IPS-15b (cell line): ENCODE measurements around the gene AHCYL1.
"Not testable (repeated sequence)": the region's sequence is repeated elsewhere in the genome, so short reads cannot be mapped to it uniquely, and the experiment has no call there.

Source experiments
- H3K27me3 ChIP-seq: one replicate; pipeline ENCODE4 v1.6.1; 2013; ENCODE audit warnings: low read length; ENCODE audit not compliant: control insufficient read depth, insufficient read depth
- H3K36me3 ChIP-seq: one replicate; pipeline ENCODE4 v1.6.1; 2013; ENCODE audit warnings: low read length; ENCODE audit not compliant: control insufficient read depth, insufficient read depth
- H3K4me1 ChIP-seq: one replicate; pipeline ENCODE4 v1.6.1; 2013; ENCODE audit warnings: mild to moderate bottlenecking, low read length; ENCODE audit not compliant: control insufficient read depth, insufficient read depth
- H3K4me3 ChIP-seq: one replicate; pipeline ENCODE4 v1.5.1; 2013; ENCODE audit warnings: low read depth, low read length
- H3K9ac ChIP-seq: one replicate; pipeline ENCODE4 v1.6.1; 2013; ENCODE audit warnings: low read depth, mild to moderate bottlenecking, low read length
- H3K9me3 ChIP-seq: one replicate; pipeline ENCODE4 v1.6.1; 2013; ENCODE audit warnings: mild to moderate bottlenecking, low read length; ENCODE audit not compliant: control insufficient read depth, insufficient read depth

Gene AHCYL1

DNA sequence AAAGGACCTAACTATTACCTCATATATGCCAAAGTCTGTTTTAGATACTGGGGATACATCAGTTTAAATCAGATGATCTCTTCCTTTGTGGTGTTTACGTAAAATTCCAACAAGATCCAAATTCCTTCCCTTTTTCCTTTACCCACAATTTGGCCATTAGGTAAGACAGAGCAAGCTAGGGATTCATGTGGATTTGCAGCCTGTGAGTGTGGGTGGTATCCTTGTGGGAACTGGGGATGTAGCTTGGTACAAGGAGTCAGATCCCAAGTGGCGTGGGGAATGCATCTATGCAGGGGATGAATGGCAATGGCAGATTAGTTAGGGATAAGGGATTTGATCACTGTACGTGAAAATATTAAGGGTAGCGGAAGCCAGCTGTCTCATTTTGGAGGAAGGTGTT, 40.0 kb downstream of the AHCYL1 start:
- Histone ChIP-seq H3K36me3 (peaks cover 13% of the 10 kb centered on the region), H3K4me1 (no peaks in the 10 kb centered on the region), H3K27me3 (no peaks in the 10 kb centered on the region), H3K9ac (no peak overlapping the region), H3K4me3 (no peak overlapping the region), H3K9me3 (no peaks in the 10 kb centered on the region)

DNA sequence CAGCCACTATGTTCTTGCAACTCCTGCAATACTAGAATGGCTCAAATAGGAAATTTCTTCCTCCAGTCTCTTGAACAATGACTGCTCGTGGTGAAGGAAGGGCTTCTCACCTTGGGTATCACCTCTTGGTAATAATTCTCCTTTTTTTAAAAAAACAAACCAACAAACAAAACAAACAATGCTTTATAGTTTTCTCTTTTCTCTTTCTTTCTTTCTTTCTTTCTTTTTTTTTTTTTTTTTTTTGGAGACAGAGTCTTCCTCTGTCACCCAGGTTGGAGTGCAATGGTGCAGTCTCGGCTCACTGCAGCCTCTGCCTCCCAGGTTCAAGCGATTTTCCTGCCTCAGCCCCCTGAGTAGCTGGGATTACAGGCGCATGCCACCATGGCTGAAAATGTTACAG, 46.1 kb downstream of the AHCYL1 start:
- H3K4me1 ChIP-seq, H3K9ac ChIP-seq, H3K4me3 ChIP-seq, H3K36me3 ChIP-seq, H3K9me3 ChIP-seq, H3K27me3 ChIP-seq: not testable (repeated sequence)

DNA sequence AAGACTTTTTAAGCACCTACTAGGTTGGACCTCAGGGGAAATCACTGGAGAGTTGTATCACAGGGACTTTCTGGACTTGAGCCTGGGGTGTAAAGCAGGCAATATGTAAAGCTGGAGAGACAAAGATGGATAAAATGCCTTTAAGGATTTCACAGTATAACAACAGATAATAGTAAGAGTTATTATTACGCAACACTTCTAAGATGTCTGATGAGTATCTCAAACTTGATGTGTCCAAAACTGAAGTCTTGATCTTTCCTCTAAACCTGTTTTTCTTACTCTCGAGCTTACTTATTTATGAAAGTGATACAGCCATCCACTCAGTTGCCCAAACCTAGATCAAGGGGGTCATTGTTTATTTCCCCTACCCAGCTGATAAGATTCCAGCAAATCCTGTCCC, 47.8 kb downstream of the AHCYL1 start:
- H3K36me3 ChIP-seq, result no peaks in the 10 kb centered on the region
- H3K4me3 ChIP-seq, result no peak overlapping the region
- H3K4me1 ChIP-seq, result peaks cover 8% of the 10 kb centered on the region

DNA sequence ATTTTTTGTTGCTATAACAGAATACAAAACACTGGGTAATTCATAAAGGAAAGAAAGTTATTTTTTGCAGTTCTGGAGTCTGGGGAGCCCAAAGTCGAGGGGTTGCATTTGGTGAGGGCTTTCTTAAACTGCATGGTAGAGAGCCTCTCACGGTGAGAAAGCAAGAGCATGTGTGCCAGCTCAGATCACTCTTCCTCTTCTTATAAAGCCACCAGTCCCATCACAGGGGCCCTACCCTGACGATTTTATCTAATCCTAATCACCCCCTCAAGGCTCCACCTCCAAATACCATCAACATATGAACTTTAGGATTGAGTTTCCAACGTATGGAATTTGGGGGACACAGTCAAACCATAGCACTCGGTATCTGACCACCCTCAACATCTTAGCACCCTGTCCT, 48.9 kb downstream of the AHCYL1 start:
- Histone ChIP-seq H3K36me3 (peaks cover 4% of the 10 kb centered on the region), H3K4me1 (peaks cover 8% of the 10 kb centered on the region), H3K27me3 (no peaks in the 10 kb centered on the region), H3K9me3 (no peaks in the 10 kb centered on the region), H3K9ac (no peak overlapping the region), H3K4me3 (no peak overlapping the region)

More for the DNA sequence above, 47.8 kb downstream of the AHCYL1 start:
- H3K9ac ChIP-seq, result no peak overlapping the region
- no peaks in the 10 kb centered on the region for H3K9me3 ChIP-seq
- H3K27me3 ChIP-seq, result no peaks in the 10 kb centered on the region

DNA sequence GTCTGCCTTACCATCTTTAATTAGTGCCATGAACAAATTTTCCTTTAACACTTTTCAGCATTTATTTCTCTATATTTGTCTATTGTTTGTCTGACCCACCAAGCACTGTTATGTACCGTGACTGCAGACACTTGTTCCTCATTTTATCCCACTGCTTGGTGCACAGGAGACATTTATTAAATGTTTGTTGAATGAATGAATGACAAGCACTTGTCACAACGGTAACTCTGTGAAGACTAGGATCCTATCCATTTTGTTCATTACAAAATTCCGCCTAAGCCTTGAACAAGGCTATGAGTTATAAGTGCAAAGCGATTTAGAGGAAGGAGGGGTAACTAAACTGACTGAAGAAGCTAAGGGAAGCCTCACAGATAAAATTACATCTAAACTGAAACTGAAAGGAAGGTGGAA, 49.5 kb downstream of the AHCYL1 start:
- H3K9me3 ChIP-seq, result no peaks in the 10 kb centered on the region
- no peak overlapping the region for H3K9ac ChIP-seq
- peaks cover 9% of the 10 kb centered on the region for H3K36me3 ChIP-seq
- no peaks in the 10 kb centered on the region for H3K27me3 ChIP-seq
- H3K4me1 ChIP-seq, result peaks cover 8% of the 10 kb centered on the region
- peak overlapping the region; percentile 91 for H3K4me3 ChIP-seq

DNA sequence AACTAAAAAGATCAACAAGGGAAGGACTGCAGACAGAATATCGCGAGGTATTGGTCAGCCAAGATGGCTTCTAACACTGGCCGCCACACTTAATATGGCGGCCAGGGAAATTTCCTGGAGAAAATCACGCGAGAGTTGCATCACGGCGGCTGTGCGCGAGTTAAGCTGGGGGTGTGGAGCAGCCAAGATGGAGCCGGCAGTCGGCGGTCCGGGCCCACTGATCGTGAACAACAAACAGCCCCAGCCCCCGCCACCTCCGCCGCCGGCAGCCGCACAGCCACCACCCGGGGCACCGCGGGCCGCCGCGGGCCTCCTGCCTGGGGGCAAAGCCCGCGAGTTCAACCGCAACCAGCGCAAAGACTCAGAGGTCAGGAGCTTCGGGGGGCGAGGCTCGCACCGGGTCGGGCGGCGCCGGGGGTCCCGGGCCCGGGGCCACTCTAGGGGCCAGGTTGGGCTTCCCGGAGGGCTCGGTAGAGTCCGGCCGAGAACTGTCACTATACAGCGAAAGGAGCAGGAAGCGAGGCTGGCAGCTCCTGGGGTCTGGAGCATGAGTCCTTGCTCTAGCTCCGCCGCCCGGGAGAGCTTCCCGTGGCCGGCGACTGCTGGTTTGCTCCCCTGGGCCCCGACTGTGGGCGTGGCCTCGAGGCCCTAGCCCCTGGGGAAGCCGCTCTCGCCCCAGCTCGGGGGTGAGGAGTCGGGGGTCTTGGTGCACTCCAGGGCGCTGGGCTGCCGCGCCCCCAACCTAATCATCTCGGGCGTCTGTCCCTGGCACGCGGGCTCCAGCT, 50.1 kb downstream of the AHCYL1 start, which contains the start of gene STRIP1:
TSS of gene STRIP1 (plus strand) at position 174 of the 785 bp plus-strand sequence. CDS start at position 188, 14 bp downstream.
- Histone ChIP-seq H3K4me3 (peak within 1 kb of the TSS; percentile 91), H3K9me3 (no peaks in the 10 kb centered on the region), H3K4me1 (peaks cover 8% of the 10 kb centered on the region), H3K9ac (peak within 1 kb of the TSS; percentile 75), H3K36me3 (peaks cover 15% of the 10 kb centered on the region), H3K27me3 (no peaks in the 10 kb centered on the region)

DNA sequence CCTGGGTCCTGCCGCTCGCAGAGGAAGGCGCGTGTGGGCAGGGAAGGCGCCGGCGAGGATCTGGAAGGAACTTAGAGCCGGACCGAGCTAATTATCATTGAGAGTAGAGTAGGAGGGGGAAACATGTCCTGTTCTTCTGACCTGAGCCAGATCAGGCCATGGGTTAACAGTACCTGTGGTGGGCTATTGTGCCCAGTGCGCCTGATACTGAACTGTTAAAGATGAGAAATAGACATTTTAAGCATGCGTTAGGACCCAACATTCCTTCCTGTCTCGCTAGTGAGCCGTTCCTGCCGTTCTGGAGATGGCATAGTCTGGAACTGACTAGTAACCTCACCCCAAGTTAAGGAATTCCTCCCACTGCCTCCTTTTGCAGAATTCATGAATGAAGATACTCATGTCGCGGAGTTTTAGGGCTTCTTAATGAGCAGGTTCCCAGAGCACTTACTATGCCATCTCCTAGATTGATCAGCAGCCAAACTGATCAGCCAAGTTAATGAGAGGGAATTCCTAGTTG, 50.7 kb downstream of the AHCYL1 start:
- H3K27me3 ChIP-seq, result no peaks in the 10 kb centered on the region
- peaks cover 8% of the 10 kb centered on the region for H3K4me1 ChIP-seq
- no peaks in the 10 kb centered on the region for H3K9me3 ChIP-seq
- peak overlapping the region; percentile 91 for H3K4me3 ChIP-seq
- H3K9ac ChIP-seq, result peak overlapping the region; percentile 75
- peaks cover 19% of the 10 kb centered on the region for H3K36me3 ChIP-seq

DNA sequence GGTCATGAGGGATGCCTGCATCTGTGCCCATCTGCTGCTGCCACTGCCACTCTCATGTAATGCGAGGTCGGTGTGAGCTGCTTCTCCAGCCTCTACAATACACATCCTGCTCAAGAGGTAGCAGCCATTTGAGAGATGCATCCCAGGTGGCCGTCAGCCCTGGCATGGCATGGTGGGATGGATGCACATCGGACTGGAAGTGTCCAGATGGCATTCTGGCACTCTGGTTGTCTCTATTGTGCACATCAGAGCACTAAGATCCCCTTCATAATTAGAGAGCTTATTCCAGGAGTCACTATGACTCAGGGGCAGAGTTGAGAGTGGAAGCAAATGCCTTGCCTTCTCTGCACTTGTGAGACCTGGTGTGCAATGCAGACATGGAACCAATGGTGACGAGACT, 53.7 kb downstream of the AHCYL1 start:
- Histone ChIP-seq H3K9ac (no peak overlapping the region), H3K36me3 (peaks cover 46% of the 10 kb centered on the region), H3K4me1 (peaks cover 4% of the 10 kb centered on the region), H3K27me3 (no peaks in the 10 kb centered on the region), H3K9me3 (no peaks in the 10 kb centered on the region), H3K4me3 (no peak overlapping the region)

DNA sequence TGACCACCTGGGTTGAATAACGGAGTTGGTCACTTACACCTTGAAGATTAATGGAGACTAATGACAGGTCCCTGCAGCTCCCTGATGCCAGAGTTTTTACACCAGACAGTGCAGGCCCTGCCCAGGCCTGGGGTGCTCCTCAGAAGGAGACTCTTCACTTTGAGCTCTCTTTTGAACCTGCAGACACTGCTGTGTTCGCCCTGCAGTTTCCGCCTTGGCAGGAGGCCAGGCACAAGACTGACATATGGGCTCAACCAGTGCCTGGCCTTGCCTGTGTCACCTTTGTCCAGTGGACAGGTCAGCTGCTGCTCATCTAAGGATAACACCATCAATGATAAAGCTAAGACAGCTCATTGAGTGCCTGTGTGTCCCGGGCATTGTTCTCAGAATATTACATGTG, 55.1 kb downstream of the AHCYL1 start:
- Histone ChIP-seq H3K9ac (no peak overlapping the region), H3K4me1 (peaks cover 4% of the 10 kb centered on the region), H3K4me3 (no peak overlapping the region), H3K9me3 (no peaks in the 10 kb centered on the region), H3K27me3 (no peaks in the 10 kb centered on the region), H3K36me3 (peaks cover 55% of the 10 kb centered on the region)

DNA sequence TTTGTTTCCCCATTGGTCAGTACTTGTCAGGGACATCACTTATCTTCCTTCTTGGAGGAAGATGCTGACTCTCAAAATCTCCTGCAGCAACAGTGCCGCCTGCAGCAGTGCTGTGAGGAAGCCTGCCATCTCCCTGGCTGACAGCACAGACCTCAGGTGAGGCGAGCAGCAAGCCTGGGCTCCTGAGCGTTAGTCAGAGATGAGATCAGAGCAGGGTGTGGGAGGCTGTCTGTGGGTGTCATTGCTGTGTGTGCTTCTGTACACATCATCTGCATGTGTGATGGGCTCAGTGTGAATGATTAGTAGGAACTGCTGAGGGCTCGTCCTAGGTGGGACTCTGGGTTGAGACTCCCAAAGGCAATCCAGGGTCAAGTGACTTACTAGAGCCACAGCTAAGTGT, 56.0 kb downstream of the AHCYL1 start:
- no peak overlapping the region for H3K9ac ChIP-seq
- H3K4me3 ChIP-seq, result no peak overlapping the region
- no peaks in the 10 kb centered on the region for H3K9me3 ChIP-seq
- H3K36me3 ChIP-seq, result peaks cover 63% of the 10 kb centered on the region
- no peaks in the 10 kb centered on the region for H3K27me3 ChIP-seq
- peaks cover 4% of the 10 kb centered on the region for H3K4me1 ChIP-seq

DNA sequence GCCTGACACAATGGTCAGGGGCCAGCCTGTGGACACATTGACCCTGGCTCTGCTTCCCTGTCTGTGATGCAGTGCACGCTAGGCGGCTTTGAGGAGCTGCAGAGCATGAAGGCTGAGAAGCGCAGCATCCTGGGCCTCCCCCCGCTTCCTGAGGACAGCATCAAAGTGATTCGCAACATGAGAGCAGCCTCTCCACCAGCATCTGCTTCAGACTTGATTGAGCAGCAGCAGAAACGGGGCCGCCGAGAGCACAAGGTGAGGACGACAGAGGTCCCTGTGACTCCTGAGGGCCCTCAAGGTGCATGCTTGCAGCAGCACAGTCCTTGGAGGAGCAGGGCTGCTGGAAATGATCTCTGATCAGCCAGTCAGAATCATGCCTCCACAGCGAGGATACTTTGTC, 58.5 kb downstream of the AHCYL1 start:
- Histone ChIP-seq H3K27me3 (no peaks in the 10 kb centered on the region), H3K36me3 (peaks cover 70% of the 10 kb centered on the region), H3K4me3 (no peak overlapping the region), H3K4me1 (no peaks in the 10 kb centered on the region), H3K9me3 (no peaks in the 10 kb centered on the region), H3K9ac (no peak overlapping the region)

DNA sequence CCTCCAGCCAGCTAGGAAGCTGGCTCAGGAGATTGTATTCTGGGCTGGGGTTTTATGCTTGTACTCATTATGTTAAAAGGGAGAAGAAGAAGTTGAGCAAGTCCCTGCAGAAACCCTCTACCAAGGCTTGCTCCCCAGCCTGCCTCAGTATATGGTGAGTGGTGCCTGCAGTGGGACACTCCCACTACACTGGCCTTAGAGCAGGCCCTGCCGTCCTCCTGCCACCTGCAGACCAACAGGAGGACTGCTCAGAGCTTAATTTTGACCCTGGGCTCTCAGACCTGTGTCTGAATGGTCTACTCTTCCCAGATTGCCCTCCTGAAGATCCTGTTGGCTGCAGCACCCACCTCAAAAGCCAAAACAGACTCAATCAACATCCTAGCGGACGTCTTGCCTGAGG, 62.9 kb downstream of the AHCYL1 start:
- H3K9ac ChIP-seq, result no peak overlapping the region
- no peaks in the 10 kb centered on the region for H3K9me3 ChIP-seq
- H3K4me3 ChIP-seq, result no peak overlapping the region
- H3K27me3 ChIP-seq, result no peaks in the 10 kb centered on the region
- no peaks in the 10 kb centered on the region for H3K4me1 ChIP-seq
- peaks cover 71% of the 10 kb centered on the region for H3K36me3 ChIP-seq
